NCI-H345 treated with DMSO at 0.1 percent for 48 hours (cell line): ENCODE results near the gene MCUB.

Source experiments
- DNase-seq: peaks from one replicate; lab custom pipeline; 2025; ENCODE audit not compliant: unreplicated experiment; lab: John Stamatoyannopoulos, UW

Gene MCUB

GRCh38 chr4:109624536-109624935, 64.5 kb downstream of the MCUB start:
- DNase-seq: no peak

GRCh38 chr4:109627361-109627760, 67.3 kb downstream of the MCUB start:
- DNase-seq: no peak

GRCh38 chr4:109629775-109630174, 69.7 kb downstream of the MCUB start:
- no peak for DNase-seq

GRCh38 chr4:109631532-109632108, 71.6 kb downstream of the MCUB start:
- no peak for DNase-seq

- DNase-seq: no peak
These were observed 80.6 kb downstream of the MCUB start for GRCh38 chr4:109640644-109641043.

GRCh38 chr4:109645874-109646710, 86.0 kb downstream of the MCUB start:
- DNase-seq: no peak

- DNase-seq: no peak
These were observed 88.4 kb downstream of the MCUB start for GRCh38 chr4:109648266-109648996.

GRCh38 chr4:109648997-109649575, 89.0 kb downstream of the MCUB start:
- no peak for DNase-seq

- no peak for DNase-seq
These were observed 89.8 kb downstream of the MCUB start for GRCh38 chr4:109649872-109650271.

- DNase-seq: no peak
These were observed 95.3 kb downstream of the MCUB start for GRCh38 chr4:109655396-109655795.

GRCh38 chr4:109657854-109658418, 97.9 kb downstream of the MCUB start:
- DNase-seq: no peak

- DNase-seq: peak; percentile 0
These were observed 98.9 kb downstream of the MCUB start for GRCh38 chr4:109658871-109659410.

- DNase-seq: no peak
These were observed 102.1 kb downstream of the MCUB start for GRCh38 chr4:109662116-109662515.

- DNase-seq: no peak
These were observed 102.7 kb downstream of the MCUB start for GRCh38 chr4:109662771-109663170.

- DNase-seq: no peak
These were observed 105.9 kb downstream of the MCUB start for GRCh38 chr4:109665783-109666485.

GRCh38 chr4:109671350-109671749, 111.3 kb downstream of the MCUB start:
- no peak for DNase-seq

- DNase-seq: no peak
These were observed 112.3 kb downstream of the MCUB start for GRCh38 chr4:109672169-109672930.

GRCh38 chr4:109673303-109673702, 113.3 kb downstream of the MCUB start:
- no peak for DNase-seq

- no peak for DNase-seq
These were observed 115.1 kb downstream of the MCUB start for GRCh38 chr4:109675181-109675580.

- no peak for DNase-seq
These were observed 115.8 kb downstream of the MCUB start for GRCh38 chr4:109675843-109676242.
